Loucy (cell line): Measurements from ENCODE around the gene DYNC1I2.

Experiments used
- EZH2phosphoT487 ChIP-seq: fragments of 200-600 bp; IDR thresholded peaks from 2 replicates; pipeline ENCODE4 v1.6.1; 2018; ENCODE audit warnings: antibody characterized with exemption, mild to moderate bottlenecking, moderate library complexity, borderline replicate concordance
- TF ChIP-seq, protein P1 (sequence below): fragments of 200-600 bp; sonication (generic); conservative IDR thresholded peaks from 2 replicates; pipeline ENCODE4 v1.5.1; 2014; ENCODE audit warnings: mild to moderate bottlenecking, antibody characterized with exemption, low read length

DNA sequence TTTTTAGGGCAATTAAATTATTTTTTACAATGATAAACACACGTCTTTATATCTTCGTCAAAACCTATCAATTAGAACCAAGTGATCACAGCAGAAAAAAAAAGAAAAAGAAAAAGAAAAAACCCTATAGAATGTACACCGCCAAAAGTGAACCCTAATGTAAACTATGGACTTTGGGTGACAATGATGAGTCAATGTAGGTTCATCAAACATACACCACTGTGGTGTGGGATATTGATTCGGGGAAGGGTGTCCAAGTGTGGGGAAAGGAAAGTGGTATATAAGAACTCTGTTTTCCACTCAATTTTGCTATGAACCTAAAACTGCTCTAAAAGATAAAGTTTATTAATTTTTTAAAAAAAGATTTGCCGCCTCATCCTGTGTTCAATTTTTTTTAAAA lies 85.1 kb downstream of the DYNC1I2 start:
- TF ChIP-seq, protein P1, sequence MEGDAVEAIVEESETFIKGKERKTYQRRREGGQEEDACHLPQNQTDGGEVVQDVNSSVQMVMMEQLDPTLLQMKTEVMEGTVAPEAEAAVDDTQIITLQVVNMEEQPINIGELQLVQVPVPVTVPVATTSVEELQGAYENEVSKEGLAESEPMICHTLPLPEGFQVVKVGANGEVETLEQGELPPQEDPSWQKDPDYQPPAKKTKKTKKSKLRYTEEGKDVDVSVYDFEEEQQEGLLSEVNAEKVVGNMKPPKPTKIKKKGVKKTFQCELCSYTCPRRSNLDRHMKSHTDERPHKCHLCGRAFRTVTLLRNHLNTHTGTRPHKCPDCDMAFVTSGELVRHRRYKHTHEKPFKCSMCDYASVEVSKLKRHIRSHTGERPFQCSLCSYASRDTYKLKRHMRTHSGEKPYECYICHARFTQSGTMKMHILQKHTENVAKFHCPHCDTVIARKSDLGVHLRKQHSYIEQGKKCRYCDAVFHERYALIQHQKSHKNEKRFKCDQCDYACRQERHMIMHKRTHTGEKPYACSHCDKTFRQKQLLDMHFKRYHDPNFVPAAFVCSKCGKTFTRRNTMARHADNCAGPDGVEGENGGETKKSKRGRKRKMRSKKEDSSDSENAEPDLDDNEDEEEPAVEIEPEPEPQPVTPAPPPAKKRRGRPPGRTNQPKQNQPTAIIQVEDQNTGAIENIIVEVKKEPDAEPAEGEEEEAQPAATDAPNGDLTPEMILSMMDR: no peak
- TF ChIP-seq EZH2phosphoT487: no peak
